Ascending aorta (tissue), 2 donors: ENCODE data around the gene PSME1. TPM values are rescaled to one million over a fixed set of nuclear protein-coding genes. Genes with fewer than 3 reads are reported as not detected.
A peak's percentile ranks its signal among the peaks of the same experiment; 100 is the strongest.

Experiments used
- DNase-seq, 2 donors: peaks; one replicate each; pipeline ENCODE4 v3.0.0-alpha.2; 2019; ENCODE audit warnings: low spot score in 2 of 2
- H3K27ac ChIP-seq, 2 donors: fragments of 200-600 bp; sonication (generic); one replicate each; pipeline ENCODE4 v1.5.1; 2016 to 2017; ENCODE audit warnings: mild to moderate bottlenecking in 1 of 2
- H3K27me3 ChIP-seq: fragments of 200-600 bp; sonication (generic); one replicate; pipeline ENCODE4 v1.5.1; 2017
- H3K36me3 ChIP-seq, 2 donors: fragments of 200-600 bp; sonication (generic); one replicate each; pipeline ENCODE4 v1.5.1; 2016
- H3K4me1 ChIP-seq, 2 donors: fragments of 200-600 bp; sonication (generic); one replicate each; pipeline ENCODE4 v1.5.1; 2016 to 2017; ENCODE audit warnings: mild to moderate bottlenecking in 1 of 2
- H3K4me3 ChIP-seq, 2 donors: fragments of 200-600 bp; sonication (generic); one replicate each; pipeline ENCODE4 v1.5.1; 2016 to 2017; ENCODE audit warnings: mild to moderate bottlenecking in 1 of 2
- H3K9me3 ChIP-seq, 2 donors: fragments of 200-600 bp; sonication (generic); one replicate each; pipeline ENCODE4 v1.5.1; 2016
- CTCF ChIP-seq, 3 experiments: fragments of 200-600 bp in 2 of 3; fragments of 450-650 bp in 1 of 3; sonication (generic) in 2 of 3; IDR thresholded peaks; one replicate each; pipeline ENCODE4 v1.5.1; 2016 to 2019; ENCODE audit warnings: antibody characterized with exemption in 3 of 3, mild to moderate bottlenecking in 1 of 3, moderate library complexity in 1 of 3
- intact Hi-C: fragments of 100-400 bp; cut with DNase I; formaldehyde crosslinking; loops from one replicate; pipeline ENCODE4 v1.15.1; 2023
- total RNA-seq: library from RNA; depleted of rRNA; stranded (reverse); fragments of >200 nt; gene quantifications from one replicate; pipeline ENCODE4 v1.1.0, GENCODE V29; 2016

Gene PSME1
- total RNA-seq, 1 donor from 2014 or later, result 55.5 TPM

DNA sequence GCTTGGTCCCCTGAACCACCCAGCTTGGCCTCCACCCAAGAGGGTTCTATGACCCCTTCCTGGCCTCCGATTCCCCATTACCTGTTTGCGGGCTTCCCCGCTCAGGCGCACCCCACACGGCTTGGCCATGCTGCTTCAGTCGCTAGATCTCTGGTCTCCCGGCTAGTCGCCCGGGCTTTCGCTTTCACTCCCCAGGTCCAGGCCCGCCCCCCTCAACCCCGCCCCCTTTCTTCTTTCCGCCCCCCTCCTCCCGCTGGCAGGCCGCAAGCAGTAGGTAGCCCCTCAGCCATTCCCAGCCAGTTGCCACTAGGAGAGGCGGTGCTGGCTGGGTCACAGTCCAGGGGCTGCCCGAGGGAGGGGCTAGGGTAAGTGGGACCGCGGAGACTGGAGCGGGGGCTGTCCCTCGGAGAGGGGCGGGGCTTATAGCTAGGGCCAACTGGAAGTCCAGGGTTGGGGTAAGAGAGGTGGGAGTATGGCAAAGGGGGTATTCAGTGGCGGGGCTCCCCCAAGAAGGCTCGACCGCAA lies 10.5 kb downstream of the PSME1 start, which contains the start of gene PSME2:
TSS of gene PSME2 (minus strand) at position 158 of the 525 bp plus-strand sequence. CDS start at position 129, 29 bp downstream.
- peak; percentile 94 to 98 for DNase-seq
- Histone ChIP-seq H3K4me3 (peak within 1 kb of the TSS; percentile 76 to 100), H3K4me1 (peaks cover 24 to 26% of the 10 kb centered on the region in 2 donors), H3K9me3 (no peaks in the 10 kb centered on the region), H3K27me3 (no peaks in the 10 kb centered on the region), H3K36me3 (peaks cover 22 to 27% of the 10 kb centered on the region in 2 donors), H3K27ac (peak within 1 kb of the TSS; percentile 75 to 90)
- intact Hi-C loops, result loop anchor here (2.0 to 10.0 kb wide), 4 partner anchors 42 to 842 kb away; partner anchors contain the start of genes BCL2L2, GMPR2, IPO4 and NEDD8
- no peak for TF ChIP-seq CTCF (IDR thresholded peaks at IDR 0.05)

DNA sequence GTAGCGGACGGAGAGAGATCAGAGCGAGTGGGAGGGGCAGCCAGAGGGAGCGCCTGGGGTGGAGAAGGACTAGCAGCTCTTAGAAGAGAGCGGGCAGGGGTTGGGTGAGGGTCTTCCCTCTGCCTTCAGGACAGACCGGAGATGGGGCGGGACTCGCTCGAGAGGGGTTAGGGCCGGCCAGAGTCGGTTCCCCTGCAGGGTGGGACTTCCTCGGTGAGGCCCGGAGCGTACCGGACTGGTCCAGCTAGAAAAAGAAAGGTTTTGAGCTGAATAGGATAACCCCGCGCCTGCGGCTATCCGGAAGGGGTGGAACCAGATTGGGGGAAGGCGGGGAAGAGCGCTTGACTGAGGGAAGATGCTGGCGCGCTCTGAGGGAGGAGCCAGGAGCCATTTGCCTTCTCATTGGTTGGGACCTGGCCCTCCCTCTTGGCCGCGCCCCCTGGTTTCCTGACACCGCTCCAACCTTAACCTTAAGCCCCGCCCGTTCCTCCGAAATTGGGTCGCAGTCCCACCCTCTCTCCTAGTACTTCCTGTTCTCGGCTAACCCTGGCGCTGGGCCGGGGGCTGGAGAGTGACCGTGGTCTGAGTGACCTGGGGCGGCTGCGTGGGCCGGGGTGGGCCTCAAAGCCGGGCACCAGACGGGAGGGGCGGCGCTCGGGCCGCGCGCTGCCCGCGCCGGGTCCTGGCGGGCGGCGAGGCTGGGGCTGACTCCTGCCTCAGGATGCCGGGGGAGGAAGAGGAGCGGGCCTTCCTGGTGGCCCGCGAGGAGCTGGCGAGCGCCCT lies 11.2 kb downstream of the PSME1 start, which contains the start of gene RNF31:
TSS of gene RNF31 (plus strand) at position 521 of the 783 bp plus-strand sequence. CDS start at position 722, 201 bp downstream.
- Histone ChIP-seq H3K9me3 (no peaks in the 10 kb centered on the region), H3K27ac (peak within 1 kb of the TSS; percentile 75 to 90), H3K4me3 (peak within 1 kb of the TSS; percentile 76 to 100), H3K36me3 (peaks cover 28 to 33% of the 10 kb centered on the region in 2 donors), H3K4me1 (peaks cover 21 to 23% of the 10 kb centered on the region in 2 donors), H3K27me3 (no peaks in the 10 kb centered on the region)
- intact Hi-C loops, result loop anchor here (1.0 to 10.0 kb wide), 6 partner anchors 14 to 842 kb away; partner anchors contain the start of genes BCL2L2, GMPR2, IPO4 and IRF9
- TF ChIP-seq CTCF (IDR thresholded peaks at IDR 0.05), result no peak
- peak; percentile 95 to 99 for DNase-seq

- Histone ChIP-seq H3K4me1 (peaks cover 20 to 22% of the 10 kb centered on the region in 2 donors), H3K4me3 (peak overlapping the region; percentile 76 to 100), H3K27me3 (no peaks in the 10 kb centered on the region), H3K27ac (peak overlapping the region; percentile 75 to 90), H3K36me3 (peaks cover 28 to 41% of the 10 kb centered on the region in 2 donors), H3K9me3 (no peaks in the 10 kb centered on the region)
- DNase-seq, result peak in 1 of 2 donors; percentile 63
- TF ChIP-seq CTCF (IDR thresholded peaks at IDR 0.05), result no peak
- intact Hi-C loops, result loop anchor here (1.0 to 10.0 kb wide), 6 partner anchors 13 to 843 kb away; partner anchors contain the start of genes BCL2L2, GMPR2, IPO4 and IRF9
Observed at GRCh38 chr14:24147761-24148428, 11.9 kb downstream of the PSME1 start.

- intact Hi-C loops, result loop anchor here (5.0 to 10.0 kb wide), 2 partner anchors 83 to 845 kb away; partner anchors contain the start of genes BCL2L2, GMPR2, NEDD8 and PPP1R3E
- Histone ChIP-seq H3K36me3 (peaks cover 32 to 55% of the 10 kb centered on the region in 2 donors), H3K27me3 (no peaks in the 10 kb centered on the region), H3K27ac (no peak overlapping the region), H3K9me3 (no peaks in the 10 kb centered on the region), H3K4me3 (no peak overlapping the region), H3K4me1 (peaks cover 20 to 22% of the 10 kb centered on the region in 2 donors)
- TF ChIP-seq CTCF (IDR thresholded peaks at IDR 0.05), result no peak
- DNase-seq, result no peak
Observed at GRCh38 chr14:24149302-24149969, 13.4 kb downstream of the PSME1 start.

GRCh38 chr14:24150061-24150460 lies 14.1 kb downstream of the PSME1 start:
- no peak overlapping the region for H3K27ac ChIP-seq
- peaks cover 38 to 61% of the 10 kb centered on the region in 2 donors for H3K36me3 ChIP-seq
- intact Hi-C loops, result no loop called here
- peaks cover 18 to 22% of the 10 kb centered on the region in 2 donors for H3K4me1 ChIP-seq
- no peaks in the 10 kb centered on the region for H3K9me3 ChIP-seq
- no peak for TF ChIP-seq CTCF (IDR thresholded peaks at IDR 0.05)
- H3K4me3 ChIP-seq, result no peak overlapping the region
- H3K27me3 ChIP-seq, result no peaks in the 10 kb centered on the region
- no peak for DNase-seq
